Breast epithelium (tissue), 3 donors: ENCODE measurements around the gene FRMD4A.
A peak's percentile ranks its signal among the peaks of the same experiment; 100 is the strongest.

Source experiments
- CTCF ChIP-seq, 3 donors: fragments of 450-650 bp; IDR thresholded peaks; one replicate each; pipeline ENCODE4 v1.5.1; 2016 to 2017; ENCODE audit warnings: antibody characterized with exemption in 3 of 3, mild to moderate bottlenecking in 3 of 3, moderate library complexity in 3 of 3
- POLR2A ChIP-seq: fragments of 450-650 bp; IDR thresholded peaks from one replicate; pipeline ENCODE4 v1.6.1; 2016; ENCODE audit warnings: antibody characterized with exemption, mild to moderate bottlenecking, moderate library complexity
- POLR2AphosphoS5 ChIP-seq, 3 donors: sonication (generic); formaldehyde crosslinking; IDR thresholded peaks; one replicate each; pipeline ENCODE4 v1.6.1; 2017; ENCODE audit warnings: antibody characterized with exemption in 3 of 3

- TF ChIP-seq CTCF (IDR thresholded peaks at IDR 0.05), result peak in 1 of 3 donors; percentile 45
- no peak for TF ChIP-seq POLR2A
- no peak for TF ChIP-seq POLR2AphosphoS5 (IDR thresholded peaks at IDR 0.05)
Measured at GRCh38 chr10:14325325-14325955, 5.3 kb downstream of the FRMD4A start.
